ENCODE measurements around the gene RYR3.

The RYR3 gene

GRCh38 chr15:33341953-33342352 is 31.2 kb downstream of the RYR3 start:
- H3K36me3 ChIP-seq (ENCODE audit: low read length): no peaks in the 10 kb centered on the region
- no peak overlapping the region for H3K9ac ChIP-seq (ENCODE audit: low read length)

GRCh38 chr15:33343275-33343674 is 32.5 kb downstream of the RYR3 start:
- no peak overlapping the region for H2AFZ ChIP-seq (ENCODE audit: low read depth, low read length, severe bottlenecking)
- no peaks in the 10 kb centered on the region for H3F3A ChIP-seq (ENCODE audit: insufficient read depth)
- H4K20me1 ChIP-seq (ENCODE audit: low read depth, low read length): no peaks in the 10 kb centered on the region
- TF ChIP-seq EZH2phosphoT487 (conservative IDR thresholded peaks at IDR 0.05; ENCODE audit: low read length) (no peak), CTCF (IDR thresholded peaks at IDR 0.05; ENCODE audit: insufficient read depth, low read length, poor library complexity, severe bottlenecking) (no peak)
- no peaks in the 10 kb centered on the region for H3K9me3 ChIP-seq (ENCODE audit: insufficient read depth, low read length)
- H3K9ac ChIP-seq (ENCODE audit: low read length): no peak overlapping the region
- no peak overlapping the region for H3K4me3 ChIP-seq (ENCODE audit: insufficient read depth, low read length, poor library complexity, severe bottlenecking)
- H3K27ac ChIP-seq (ENCODE audit: low read depth, low read length): no peak overlapping the region
- H3K79me2 ChIP-seq (ENCODE audit: insufficient read depth, low read length): no peaks in the 10 kb centered on the region
- H3K27me3 ChIP-seq (ENCODE audit: low read length): no peaks in the 10 kb centered on the region; the same call in 1 of the 2 replicates
- no peaks in the 10 kb centered on the region for H3K9me2 ChIP-seq (replicated peaks; ENCODE audit: insufficient read depth, low read length)
- H3K36me3 ChIP-seq (ENCODE audit: low read length): no peaks in the 10 kb centered on the region
- no peak overlapping the region for H3K4me2 ChIP-seq (ENCODE audit: low read depth, low read length, poor library complexity, severe bottlenecking)

More at GRCh38 chr15:33341953-33342352, 31.2 kb downstream of the RYR3 start:
- no peaks in the 10 kb centered on the region for H3K9me2 ChIP-seq (replicated peaks; ENCODE audit: insufficient read depth, low read length)
- no peak overlapping the region for H3K27ac ChIP-seq (ENCODE audit: low read depth, low read length)
- no peaks in the 10 kb centered on the region; the same call in 1 of the 2 replicates for H3K27me3 ChIP-seq (ENCODE audit: low read length)
- no peak overlapping the region for H3K4me3 ChIP-seq (ENCODE audit: insufficient read depth, low read length, poor library complexity, severe bottlenecking)
- TF ChIP-seq EZH2phosphoT487 (conservative IDR thresholded peaks at IDR 0.05; ENCODE audit: low read length): no peak
- no peak for TF ChIP-seq CTCF (IDR thresholded peaks at IDR 0.05; ENCODE audit: insufficient read depth, low read length, poor library complexity, severe bottlenecking)
- H2AFZ ChIP-seq (ENCODE audit: low read depth, low read length, severe bottlenecking): no peak overlapping the region
- no peak overlapping the region for H3K4me2 ChIP-seq (ENCODE audit: low read depth, low read length, poor library complexity, severe bottlenecking)
- H4K20me1 ChIP-seq (ENCODE audit: low read depth, low read length): no peaks in the 10 kb centered on the region
- no peaks in the 10 kb centered on the region for H3K9me3 ChIP-seq (ENCODE audit: insufficient read depth, low read length)
- H3K79me2 ChIP-seq (ENCODE audit: insufficient read depth, low read length): no peaks in the 10 kb centered on the region
- H3F3A ChIP-seq (ENCODE audit: insufficient read depth): no peaks in the 10 kb centered on the region

- no peaks in the 10 kb centered on the region for H3K9me3 ChIP-seq (ENCODE audit: insufficient read depth, low read length)
- H3K9ac ChIP-seq (ENCODE audit: low read length): no peak overlapping the region
- H3K79me2 ChIP-seq (ENCODE audit: insufficient read depth, low read length): no peaks in the 10 kb centered on the region
- no peaks in the 10 kb centered on the region for H3F3A ChIP-seq (ENCODE audit: insufficient read depth)
- H3K9me2 ChIP-seq (replicated peaks; ENCODE audit: insufficient read depth, low read length): no peaks in the 10 kb centered on the region
- H3K27me3 ChIP-seq (ENCODE audit: low read length): no peaks in the 10 kb centered on the region; the same call in 1 of the 2 replicates
- TF ChIP-seq CTCF (IDR thresholded peaks at IDR 0.05; ENCODE audit: insufficient read depth, low read length, poor library complexity, severe bottlenecking) (no peak), EZH2phosphoT487 (conservative IDR thresholded peaks at IDR 0.05; ENCODE audit: low read length) (no peak)
- no peak overlapping the region for H3K4me2 ChIP-seq (ENCODE audit: low read depth, low read length, poor library complexity, severe bottlenecking)
- no peaks in the 10 kb centered on the region for H4K20me1 ChIP-seq (ENCODE audit: low read depth, low read length)
- no peaks in the 10 kb centered on the region for H3K36me3 ChIP-seq (ENCODE audit: low read length)
- H3K4me3 ChIP-seq (ENCODE audit: insufficient read depth, low read length, poor library complexity, severe bottlenecking): no peak overlapping the region
- no peak overlapping the region for H2AFZ ChIP-seq (ENCODE audit: low read depth, low read length, severe bottlenecking)
- H3K27ac ChIP-seq (ENCODE audit: low read depth, low read length): no peak overlapping the region
Observed at GRCh38 chr15:33344111-33344510, 33.3 kb downstream of the RYR3 start.

Data from SU-DHL-6 (cell line).